NCI-H2107 treated with DMSO at 0.1 percent for 48 hours (cell line): ENCODE data around the gene LIN37.

Experiments
- DNase-seq: peaks from one replicate; lab custom pipeline; 2025; ENCODE audit not compliant: unreplicated experiment; lab: John Stamatoyannopoulos, UW

LIN37 gene

DNA sequence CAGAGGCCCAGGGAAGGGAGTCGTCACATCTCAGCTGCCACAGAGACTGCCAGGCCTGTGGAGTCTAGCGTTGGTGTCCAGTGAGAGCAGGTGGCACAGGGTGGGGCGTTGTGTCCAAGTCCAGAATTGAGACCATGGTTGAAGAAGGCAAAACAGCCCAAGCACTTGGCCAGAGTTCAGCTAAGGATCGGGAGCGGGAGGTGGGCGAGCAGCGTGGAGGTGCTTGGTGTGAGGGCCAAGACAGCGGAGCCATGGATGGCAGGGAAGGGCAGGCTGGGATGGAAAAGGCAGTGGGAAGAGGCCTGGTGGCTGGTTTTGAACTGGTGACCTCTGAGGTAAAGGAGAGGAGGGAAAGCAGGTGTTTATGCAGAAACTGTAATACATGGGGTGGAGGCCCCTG lies 14.1 kb upstream of the LIN37 start:
- no peak for DNase-seq

DNA sequence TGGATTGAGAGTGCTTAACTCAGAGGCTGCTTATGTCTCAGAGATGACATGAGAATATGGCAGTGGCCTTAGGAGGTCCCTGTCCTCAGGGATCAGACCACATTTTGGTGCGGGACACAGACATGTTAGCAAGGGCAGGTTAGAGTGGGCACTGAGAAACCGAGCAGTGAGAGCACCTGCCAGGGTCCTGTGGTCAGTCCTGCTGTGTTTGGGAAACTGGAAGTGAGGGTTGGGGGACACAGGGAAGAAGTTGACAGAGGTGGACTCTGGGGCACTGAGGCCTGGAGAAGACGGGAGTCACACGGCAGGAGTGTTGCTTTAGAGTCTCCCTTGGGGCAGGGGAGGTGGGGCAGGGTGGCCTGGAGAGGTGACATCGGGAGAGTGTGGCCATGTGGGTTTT lies 13.5 kb upstream of the LIN37 start:
- DNase-seq, result no peak

DNA sequence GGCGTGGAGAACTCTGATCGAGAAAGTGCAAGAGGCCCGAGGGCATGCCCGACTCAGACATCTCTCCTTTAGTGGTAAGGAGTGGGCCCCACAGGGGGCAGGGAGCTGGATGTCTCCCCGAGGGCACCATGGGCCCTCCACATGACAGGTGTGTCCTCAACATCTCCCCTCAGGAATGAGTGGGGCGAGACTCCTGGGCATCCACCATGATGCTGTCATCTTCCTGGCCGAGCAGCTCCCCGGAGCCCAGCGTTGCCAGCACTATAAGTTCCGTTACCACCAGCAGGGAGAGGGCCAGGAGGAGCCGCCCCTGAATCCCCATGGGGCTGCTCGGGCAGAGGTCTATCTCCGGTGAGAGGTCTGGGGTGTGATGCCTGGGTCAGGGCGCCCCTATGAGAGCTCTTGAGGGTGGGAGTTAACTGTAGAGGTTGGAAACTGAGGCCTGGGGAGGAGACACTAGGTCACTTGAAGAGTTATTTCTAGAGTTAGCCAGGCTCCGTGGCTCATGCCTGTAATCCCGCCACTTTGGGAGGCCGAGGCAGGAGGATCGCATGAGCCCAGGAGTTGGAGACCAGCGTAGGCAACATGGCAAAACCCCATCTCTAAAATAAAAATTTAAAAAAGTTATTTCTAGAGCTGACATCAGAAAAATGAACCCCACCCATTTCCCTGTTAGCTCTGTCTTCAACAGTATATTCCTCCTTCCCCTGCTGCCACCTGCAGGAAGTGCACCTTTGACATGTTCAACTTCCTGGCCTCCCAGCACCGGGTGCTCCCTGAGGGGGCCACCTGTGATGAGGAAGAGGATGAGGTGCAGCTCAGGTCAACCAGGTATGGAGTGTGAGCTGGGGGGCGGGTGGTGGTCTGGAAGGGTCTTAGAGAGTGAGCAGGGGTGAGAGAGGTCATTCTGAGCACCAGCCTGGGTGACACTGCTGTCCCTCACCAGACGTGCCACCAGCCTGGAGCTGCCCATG lies 11.2 kb upstream of the LIN37 start:
- DNase-seq, result no peak

DNA sequence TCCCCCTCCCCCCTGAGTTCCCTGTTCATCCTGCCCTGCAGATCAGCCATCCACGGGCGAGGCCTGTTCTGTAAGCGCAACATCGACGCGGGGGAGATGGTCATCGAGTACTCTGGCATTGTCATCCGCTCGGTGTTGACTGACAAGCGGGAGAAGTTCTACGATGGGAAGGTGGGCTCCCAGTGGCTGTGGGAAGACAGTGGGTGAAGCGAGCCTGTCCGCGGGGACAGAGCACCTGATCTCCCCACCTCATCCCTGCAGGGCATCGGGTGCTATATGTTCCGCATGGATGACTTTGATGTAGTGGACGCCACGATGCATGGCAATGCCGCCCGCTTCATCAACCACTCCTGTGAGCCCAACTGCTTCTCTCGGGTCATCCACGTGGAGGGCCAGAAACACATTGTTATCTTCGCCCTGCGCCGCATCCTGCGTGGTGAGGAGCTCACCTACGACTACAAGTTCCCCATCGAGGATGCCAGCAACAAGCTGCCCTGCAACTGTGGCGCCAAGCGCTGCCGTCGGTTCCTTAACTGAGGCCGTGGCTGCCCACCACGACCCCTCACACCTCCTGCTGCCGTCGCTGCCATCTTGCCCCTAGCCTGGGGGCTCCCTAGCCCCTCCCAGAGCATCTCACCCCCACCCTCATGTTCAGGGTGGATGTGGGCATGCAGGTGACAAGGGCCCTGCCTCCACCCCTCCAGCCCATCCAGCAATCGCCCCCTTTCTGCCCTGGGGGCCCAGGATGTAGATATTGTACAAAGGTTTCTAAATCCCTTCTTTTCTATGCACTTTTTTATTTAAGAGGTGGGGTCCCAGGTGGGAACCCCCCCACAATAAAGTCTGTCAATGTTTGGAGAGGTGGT lies 10.1 kb upstream of the LIN37 start:
- no peak for DNase-seq

DNA sequence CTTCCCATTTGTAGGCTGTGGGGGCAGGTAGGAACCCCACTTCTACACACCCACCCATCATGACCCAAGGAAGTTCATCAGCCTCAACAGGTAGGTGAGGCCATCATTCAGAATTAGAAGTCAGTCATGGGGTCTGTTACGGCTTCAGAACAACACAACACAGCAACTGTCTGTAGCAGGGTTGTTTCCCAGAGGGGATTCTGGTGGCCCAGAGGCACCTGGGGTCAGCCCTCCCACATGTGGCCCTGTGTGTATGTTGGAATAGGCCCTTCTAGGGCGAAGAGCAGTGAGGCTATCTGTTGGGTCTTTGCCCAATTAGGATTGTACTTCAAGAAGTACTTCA lies 9.5 kb upstream of the LIN37 start:
- DNase-seq, result no peak

DNA sequence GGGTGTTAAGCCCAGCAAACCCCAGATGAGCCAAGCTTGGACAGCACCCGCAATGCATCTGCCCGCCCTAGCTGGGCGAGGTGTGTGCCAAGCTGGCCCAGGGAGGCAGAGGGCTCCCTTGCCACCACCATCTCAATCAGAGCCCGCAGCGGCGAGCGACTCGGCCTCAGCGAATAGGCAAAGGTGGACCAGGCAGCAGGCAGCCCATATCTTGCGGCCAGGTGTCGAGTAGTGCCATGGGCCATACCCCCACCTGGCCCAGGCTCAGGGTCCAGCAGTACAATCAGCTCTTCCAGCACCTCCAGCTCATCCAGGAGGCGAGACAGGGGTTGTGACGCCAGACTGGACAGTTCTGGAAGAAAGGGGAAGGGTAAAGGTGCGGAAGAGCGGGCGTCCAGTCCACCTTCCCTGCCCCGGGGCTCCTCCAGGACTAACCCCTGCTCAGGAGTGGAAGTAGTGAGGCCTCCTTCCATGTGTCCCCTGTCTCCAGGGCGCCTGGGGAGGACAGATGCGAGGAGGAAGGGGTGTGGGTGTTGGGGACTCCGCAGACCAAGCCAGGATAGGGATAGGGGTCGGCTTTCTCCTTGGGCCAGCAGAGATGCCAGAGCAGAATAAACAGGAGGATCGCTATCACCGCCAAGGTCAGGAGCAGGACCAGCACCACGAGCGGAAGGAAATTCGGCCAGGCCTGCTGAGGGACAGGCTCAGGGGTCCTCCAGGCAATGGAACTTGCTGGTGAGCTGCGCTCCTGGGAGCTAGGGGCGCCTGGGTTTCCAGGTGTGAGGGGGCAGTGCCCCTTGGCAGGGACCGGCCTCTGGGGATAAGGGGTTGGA lies 8.9 kb upstream of the LIN37 start:
- DNase-seq, result no peak

DNA sequence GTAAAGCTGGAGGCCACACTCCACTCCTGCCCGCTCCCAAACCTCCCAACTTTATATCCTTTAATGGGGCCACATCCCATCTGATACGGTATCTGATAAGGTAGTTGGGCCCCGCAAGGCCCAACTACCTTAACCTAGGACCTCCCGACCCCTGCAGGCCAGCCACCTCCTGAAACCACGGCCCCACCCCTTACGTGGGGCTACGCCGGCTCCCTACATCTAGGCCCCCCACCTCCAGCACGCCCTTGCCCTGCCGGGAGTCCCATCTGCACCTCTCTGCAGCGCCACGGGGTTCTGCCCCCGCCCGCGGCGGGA lies 8.3 kb upstream of the LIN37 start:
- DNase-seq, result no peak

DNA sequence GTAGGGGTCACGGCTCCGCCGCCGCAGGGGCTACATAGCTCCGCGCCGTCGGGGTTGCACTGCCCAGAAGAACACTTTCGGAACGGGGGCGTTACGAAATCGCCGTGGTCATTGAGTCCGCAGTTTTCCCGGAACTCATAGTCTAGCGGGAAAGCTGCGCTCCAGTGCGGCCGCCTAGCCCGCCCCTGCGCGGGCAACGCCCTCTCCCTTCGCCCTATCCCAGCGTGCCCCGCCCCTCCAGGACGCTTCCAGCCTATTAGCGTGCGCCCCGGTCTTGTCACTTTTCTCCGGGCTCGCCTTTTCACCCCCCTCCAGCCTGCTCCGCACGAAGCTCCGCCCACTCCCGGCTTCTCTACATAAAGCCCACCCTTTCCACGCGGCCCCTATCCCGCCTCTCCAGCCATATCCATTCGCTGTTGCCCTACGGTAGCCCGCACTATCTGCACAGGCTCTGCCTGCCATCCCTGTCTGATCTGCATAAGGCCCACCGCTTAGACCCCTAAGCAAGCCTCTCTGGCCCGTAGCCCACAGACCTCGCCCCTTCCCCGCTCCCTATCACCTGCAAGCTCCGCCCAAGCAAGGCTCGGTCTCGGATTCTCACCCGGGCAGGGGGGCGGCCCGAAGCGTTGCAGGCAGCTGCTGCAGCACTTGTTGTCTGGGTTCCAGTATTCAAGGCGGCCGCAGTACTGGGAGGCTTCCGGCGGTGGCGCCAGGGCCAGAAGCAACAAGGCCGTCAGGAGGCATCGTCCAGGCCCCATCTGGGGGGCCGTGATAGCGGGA lies 7.8 kb upstream of the LIN37 start:
- peak; percentile 95 for DNase-seq

DNA sequence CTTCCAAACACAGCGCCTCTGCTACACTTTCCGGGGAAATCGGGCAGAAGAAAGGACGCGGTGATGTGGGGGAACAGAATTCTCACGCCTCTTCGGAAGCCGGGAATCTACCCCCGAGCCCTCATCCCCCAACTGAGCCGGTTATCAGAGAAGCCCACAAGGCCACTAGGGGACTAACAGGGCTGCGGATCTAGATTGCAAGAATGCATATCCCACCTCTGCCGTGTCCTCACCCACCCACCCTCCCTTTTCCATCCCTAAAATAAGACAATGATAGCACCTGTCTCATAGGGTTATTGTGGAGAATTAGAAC lies 7.2 kb upstream of the LIN37 start:
- DNase-seq, result no peak

DNA sequence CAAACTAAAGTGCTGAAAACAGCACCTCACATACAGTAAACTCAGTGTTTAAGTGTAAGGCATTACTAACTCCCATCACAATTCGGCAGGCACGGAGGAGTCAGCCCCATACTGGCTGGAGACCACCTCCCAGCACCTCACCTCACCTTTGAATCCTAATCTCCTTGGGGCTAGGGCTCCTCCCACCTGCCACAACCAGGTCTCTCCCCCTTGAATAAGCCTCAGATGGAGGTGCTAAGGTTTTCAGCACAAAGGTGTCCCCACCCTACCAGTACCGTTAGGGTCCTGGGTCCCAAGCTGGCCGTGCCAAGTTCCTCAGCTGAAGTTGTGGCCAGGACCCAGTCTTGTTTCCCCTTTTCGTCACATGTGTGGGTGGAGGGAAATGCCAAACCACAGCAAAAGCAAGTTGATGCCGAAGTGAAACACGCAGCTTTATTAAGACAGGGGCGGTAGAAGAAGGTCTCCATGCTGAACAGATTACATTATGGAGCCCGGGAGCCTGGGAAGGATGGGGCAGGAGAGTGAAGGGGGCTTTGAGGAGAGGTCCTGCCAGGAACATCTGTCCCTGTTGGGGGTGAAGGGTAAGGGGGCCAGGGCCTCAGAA lies 6.2 kb upstream of the LIN37 start, which contains the start of gene IGFLR1:
Gene IGFLR1, minus strand, starts transcription at position 332 of the 604 bp plus-strand sequence. CDS start 1,272 bp downstream, outside the sequence.
- no peak for DNase-seq

DNA sequence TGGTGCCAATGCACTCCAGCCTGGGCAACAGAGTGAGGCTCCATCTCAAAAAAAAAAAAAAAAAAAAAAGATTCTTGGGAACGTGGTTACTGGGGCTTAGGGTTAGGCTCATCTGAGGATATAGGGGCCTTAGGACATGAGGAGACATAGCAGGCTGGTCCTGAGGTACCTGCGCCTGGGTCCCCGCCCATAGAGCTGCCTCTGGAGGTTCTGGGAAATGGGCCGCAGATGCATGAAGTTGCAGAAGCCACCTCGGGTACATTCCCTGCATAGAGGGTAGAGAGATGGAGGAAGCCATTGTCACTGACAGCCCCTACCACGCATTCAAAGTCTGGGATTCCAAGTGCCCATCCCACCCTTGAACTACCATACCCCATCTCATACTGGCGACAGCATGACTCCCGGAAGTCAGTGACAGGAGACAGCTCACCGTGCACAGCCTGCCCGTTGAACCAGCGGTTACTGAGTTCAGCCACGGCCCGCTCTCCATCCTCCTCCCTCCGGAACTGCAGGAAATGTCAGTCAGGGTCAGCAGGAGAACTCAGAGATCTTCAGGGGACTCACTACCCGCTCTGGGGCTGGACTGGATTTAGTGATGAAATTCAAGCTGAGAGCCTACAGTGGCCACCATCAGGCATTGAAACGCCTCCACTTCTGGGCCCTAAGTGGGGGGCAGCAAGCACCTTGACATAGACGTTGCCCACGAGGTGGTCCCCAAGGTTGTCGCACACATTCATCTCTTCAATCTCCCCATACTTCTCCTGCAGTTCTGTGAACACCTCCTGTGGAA lies 4.5 kb upstream of the LIN37 start:
- DNase-seq, result no peak

DNA sequence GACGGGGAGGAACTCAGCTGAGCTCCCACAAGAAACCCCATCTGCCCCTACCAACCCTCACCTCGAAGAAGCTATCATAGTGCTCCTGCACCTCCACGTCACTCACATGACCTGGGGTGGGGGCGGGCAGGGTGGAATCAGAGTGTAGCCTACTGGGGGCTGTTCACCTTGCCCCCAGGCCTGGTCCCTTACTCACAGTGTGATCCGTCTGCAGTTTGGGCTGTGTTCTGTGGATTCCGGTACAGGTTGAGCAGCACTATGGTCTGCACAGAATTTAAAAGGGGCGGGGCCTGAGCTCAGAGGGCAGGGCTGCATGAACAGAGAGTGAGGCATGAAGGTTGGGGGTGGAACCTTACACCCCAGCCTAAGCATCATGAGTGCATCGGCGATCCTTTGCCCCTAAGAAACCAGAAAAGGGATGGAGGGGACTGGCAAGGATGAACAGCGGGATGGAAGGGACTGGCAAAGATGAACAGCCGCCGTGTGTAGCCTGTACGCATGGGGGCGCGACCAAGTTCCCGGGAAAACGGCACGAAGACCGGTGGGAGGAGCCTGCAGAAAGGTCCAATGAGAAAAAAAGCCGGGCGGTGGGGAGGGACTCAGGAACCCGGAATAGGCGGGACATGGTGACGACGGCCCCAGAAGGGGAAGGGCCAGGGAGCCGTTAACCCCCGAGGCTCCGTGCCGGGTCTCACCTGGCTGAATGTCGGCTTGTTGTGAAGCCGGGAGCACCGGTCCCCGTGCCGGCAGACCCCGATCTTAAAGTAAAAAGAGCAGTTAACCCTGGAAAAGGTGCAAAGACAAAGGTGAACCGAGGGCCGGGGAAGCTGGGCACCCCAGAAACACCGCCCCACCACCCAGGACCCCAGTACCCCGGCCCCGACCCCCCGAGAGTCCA lies 3.7 kb upstream of the LIN37 start:
- peak; percentile 93 for DNase-seq

DNA sequence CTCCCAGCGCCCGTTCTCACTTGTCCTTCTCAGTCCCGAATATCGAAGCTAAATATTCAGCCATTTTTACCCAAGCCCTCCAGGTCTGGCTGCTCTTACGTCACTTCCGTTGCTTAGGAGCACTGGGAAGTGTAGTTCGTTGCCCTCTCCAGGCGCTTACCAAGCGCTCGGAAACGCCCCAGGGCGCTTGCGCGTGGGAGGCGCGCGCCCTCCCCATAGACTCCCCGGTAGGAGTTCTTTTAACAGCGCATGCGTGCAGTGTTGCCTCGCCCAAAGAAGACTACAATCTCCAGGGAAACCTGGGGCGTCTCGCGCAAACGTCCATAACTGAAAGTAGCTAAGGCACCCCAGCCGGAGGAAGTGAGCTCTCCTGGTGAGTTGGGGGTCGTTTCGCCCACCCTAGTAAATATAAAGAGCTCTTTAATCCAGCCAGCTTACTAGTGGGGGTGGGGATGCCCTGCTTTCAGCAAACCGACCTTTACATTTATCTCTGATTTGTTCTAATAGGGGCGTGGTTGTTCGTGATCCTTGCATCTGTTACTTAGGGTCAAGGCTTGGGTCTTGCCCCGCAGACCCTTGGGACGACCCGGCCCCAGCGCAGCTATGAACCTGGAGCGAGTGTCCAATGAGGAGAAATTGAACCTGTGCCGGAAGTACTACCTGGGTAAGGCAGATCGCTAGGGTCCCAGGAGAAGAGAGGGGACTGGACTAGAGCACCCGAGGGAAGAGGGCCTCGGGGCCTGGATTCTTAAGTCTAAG lies 2.9 kb upstream of the LIN37 start, which contains the start of the genes PSENEN and U2AF1L4:
Gene PSENEN, plus strand, starts transcription at position 324 of the 759 bp plus-strand sequence. Its CDS starts 280 bp downstream, at position 604.
Gene U2AF1L4, minus strand, starts transcription at position 91 of the 759 bp plus-strand sequence. Its CDS starts 27 bp downstream, at position 64.
- peak; percentile 97 for DNase-seq

DNA sequence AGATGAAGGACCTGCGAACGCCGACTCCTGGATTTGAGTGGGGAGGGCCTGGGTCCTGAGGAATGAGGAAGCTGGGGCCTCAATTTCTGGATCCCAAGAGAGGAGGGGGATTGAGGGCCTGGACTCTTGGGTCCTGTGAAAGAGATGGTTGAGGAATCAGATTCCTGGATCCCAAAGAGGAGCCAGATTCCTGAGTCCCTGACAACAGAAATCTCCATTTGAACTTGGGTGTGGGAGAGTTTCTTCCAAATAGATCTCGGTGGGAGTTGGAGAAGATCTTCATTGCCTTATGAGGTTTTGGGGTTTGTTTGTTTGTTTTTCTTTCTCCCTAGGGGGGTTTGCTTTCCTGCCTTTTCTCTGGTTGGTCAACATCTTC lies 2.3 kb upstream of the LIN37 start:
- no peak for DNase-seq

DNA sequence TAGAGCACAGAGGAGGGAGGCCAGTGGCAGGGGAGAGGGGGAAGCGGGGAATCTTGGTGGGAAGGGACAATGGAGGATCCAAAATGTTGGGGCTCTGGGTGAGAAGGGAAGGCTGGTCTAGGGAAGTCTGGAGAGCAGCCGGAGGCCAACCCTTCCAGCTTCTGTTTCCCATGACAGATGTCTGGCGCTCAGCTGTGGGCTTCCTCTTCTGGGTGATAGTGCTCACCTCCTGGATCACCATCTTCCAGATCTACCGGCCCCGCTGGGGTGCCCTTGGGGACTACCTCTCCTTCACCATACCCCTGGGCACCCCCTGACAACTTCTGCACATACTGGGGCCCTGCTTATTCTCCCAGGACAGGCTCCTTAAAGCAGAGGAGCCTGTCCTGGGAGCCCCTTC lies 1.8 kb upstream of the LIN37 start:
- DNase-seq, result no peak

DNA sequence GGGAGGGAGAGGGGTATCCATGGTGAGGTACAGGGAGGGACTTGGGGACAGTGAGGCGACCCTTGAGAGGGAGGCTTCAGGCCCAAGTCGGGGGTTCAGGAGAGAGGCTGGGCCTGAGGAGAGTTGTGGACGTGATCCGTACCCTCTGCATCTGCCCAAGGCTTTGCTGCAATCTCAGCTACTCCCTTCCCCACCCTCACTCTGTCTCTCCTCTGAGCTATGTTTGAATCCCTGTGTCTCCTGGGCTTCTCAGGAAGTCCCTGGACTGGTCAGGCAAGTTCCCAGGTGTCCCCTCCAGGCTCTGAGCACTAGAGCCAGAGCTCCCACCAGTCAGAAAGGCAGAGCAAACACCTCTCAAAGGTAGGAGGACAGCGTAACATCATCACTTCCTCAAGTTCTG lies 1.8 kb downstream of the LIN37 start:
- DNase-seq, result no peak
